D721Med (cell line): ENCODE measurements around the gene WWC2.

Experiments
- DNase-seq: peaks from one replicate; pipeline ENCODE4 v3.0.0; 2011; ENCODE audit warnings: low spot score; ENCODE audit not compliant: insufficient read length
- FAIRE-seq: peaks from 2 replicates; lab custom pipeline; 2011; peaks lifted over from hg19 to GRCh38; lab: Jason Lieb, UNC
- CTCF ChIP-seq: IDR thresholded peaks from 2 replicates; pipeline ENCODE4 v1.5.1; 2012; ENCODE audit warnings: mild to moderate bottlenecking, control low read depth; ENCODE audit not compliant: insufficient read depth; ENCODE audit errors: missing control alignments

The WWC2 gene

GRCh38 chr4:183157215-183157614 is 58.2 kb downstream of the WWC2 start:
- FAIRE-seq (no peak), DNase-seq (no peak)
- TF ChIP-seq CTCF, result no peak

- FAIRE-seq (no peak), DNase-seq (no peak)
- no peak for TF ChIP-seq CTCF
Observed at GRCh38 chr4:183158062-183158461, 59.0 kb downstream of the WWC2 start.

GRCh38 chr4:183161630-183162029 is 62.6 kb downstream of the WWC2 start:
- DNase-seq (no peak), FAIRE-seq (no peak)
- TF ChIP-seq CTCF, result no peak

- DNase-seq (no peak), FAIRE-seq (no peak)
- no peak for TF ChIP-seq CTCF
Observed at GRCh38 chr4:183163135-183163534, 64.1 kb downstream of the WWC2 start.

- no peak for TF ChIP-seq CTCF
- DNase-seq (no peak), FAIRE-seq (no peak)
Observed at GRCh38 chr4:183164963-183165362, 65.9 kb downstream of the WWC2 start.

- no peak for FAIRE-seq
- no peak for TF ChIP-seq CTCF
Observed at GRCh38 chr4:183165376-183165775, 66.3 kb downstream of the WWC2 start.

GRCh38 chr4:183170894-183171293 is 71.8 kb downstream of the WWC2 start:
- no peak for DNase-seq
- FAIRE-seq, result no peak
- no peak for TF ChIP-seq CTCF

More at GRCh38 chr4:183165376-183165775, 66.3 kb downstream of the WWC2 start:
- DNase-seq, result no peak
